Measurements from ENCODE around the gene P2RX1. TPM values are rescaled to one million over a fixed set of nuclear protein-coding genes. Genes with fewer than 3 reads are reported as not detected.
"Not testable (repeated sequence)": the region's sequence is repeated elsewhere in the genome, so short reads cannot be mapped to it uniquely, and the experiment has no call there.

P2RX1 gene
- polyA plus RNA-seq, 1 experiment: 0.05 TPM

- Histone ChIP-seq H3K4me3 (ENCODE audit: low read depth, low read length) (no peak overlapping the region), H3K27ac (ENCODE audit: low read depth, low read length) (no peak overlapping the region), H3K27me3 (ENCODE audit: control insufficient read depth, insufficient read depth, low read length) (no peaks in the 10 kb centered on the region), H3K9me3 (ENCODE audit: control insufficient read depth, insufficient read depth, low read length) (no peaks in the 10 kb centered on the region; the same call in 1 of the 2 replicates)
- TF ChIP-seq, protein P1, sequence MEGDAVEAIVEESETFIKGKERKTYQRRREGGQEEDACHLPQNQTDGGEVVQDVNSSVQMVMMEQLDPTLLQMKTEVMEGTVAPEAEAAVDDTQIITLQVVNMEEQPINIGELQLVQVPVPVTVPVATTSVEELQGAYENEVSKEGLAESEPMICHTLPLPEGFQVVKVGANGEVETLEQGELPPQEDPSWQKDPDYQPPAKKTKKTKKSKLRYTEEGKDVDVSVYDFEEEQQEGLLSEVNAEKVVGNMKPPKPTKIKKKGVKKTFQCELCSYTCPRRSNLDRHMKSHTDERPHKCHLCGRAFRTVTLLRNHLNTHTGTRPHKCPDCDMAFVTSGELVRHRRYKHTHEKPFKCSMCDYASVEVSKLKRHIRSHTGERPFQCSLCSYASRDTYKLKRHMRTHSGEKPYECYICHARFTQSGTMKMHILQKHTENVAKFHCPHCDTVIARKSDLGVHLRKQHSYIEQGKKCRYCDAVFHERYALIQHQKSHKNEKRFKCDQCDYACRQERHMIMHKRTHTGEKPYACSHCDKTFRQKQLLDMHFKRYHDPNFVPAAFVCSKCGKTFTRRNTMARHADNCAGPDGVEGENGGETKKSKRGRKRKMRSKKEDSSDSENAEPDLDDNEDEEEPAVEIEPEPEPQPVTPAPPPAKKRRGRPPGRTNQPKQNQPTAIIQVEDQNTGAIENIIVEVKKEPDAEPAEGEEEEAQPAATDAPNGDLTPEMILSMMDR (IDR thresholded peaks at IDR 0.05; ENCODE audit: low read depth, low read length): no peak
- CTCF ChIA-PET: no interaction called here
- POLR2A ChIA-PET: no interaction called here
- no peak for DNase-seq (ENCODE audit: low read depth, low spot score)
Observed at GRCh38 chr17:3951420-3951819, 35.2 kb upstream of the P2RX1 start.

- Histone ChIP-seq H3K4me3 (ENCODE audit: low read depth, low read length) (no peak overlapping the region), H3K9me3 (ENCODE audit: control insufficient read depth, insufficient read depth, low read length) (no peaks in the 10 kb centered on the region), H3K27ac (ENCODE audit: low read depth, low read length) (no peak overlapping the region), H3K27me3 (ENCODE audit: control insufficient read depth, insufficient read depth, low read length) (no peaks in the 10 kb centered on the region)
- TF ChIP-seq, protein P1 (IDR thresholded peaks at IDR 0.05; ENCODE audit: low read depth, low read length): no peak
- POLR2A ChIA-PET: no interaction called here
- DNase-seq (ENCODE audit: low read depth, low spot score): no peak
- CTCF ChIA-PET: no interaction called here
Observed at GRCh38 chr17:3951003-3951402, 34.7 kb upstream of the P2RX1 start.

- CTCF ChIA-PET: no interaction called here
- Histone ChIP-seq H3K27me3 (ENCODE audit: control insufficient read depth, insufficient read depth, low read length) (no peaks in the 10 kb centered on the region), H3K9me3 (ENCODE audit: control insufficient read depth, insufficient read depth, low read length) (no peaks in the 10 kb centered on the region), H3K4me3 (ENCODE audit: low read depth, low read length) (no peak overlapping the region), H3K27ac (ENCODE audit: low read depth, low read length) (no peak overlapping the region)
- no peak for DNase-seq (ENCODE audit: low read depth, low spot score)
- TF ChIP-seq, protein P1 (IDR thresholded peaks at IDR 0.05; ENCODE audit: low read depth, low read length): no peak
- POLR2A ChIA-PET: no interaction called here
Observed at GRCh38 chr17:3950584-3950983, 34.3 kb upstream of the P2RX1 start.

- TF ChIP-seq, protein P1 (IDR thresholded peaks at IDR 0.05; ENCODE audit: low read depth, low read length): no peak
- no peak for DNase-seq (ENCODE audit: low read depth, low spot score)
- no peak overlapping the region for H3K27ac ChIP-seq (ENCODE audit: low read depth, low read length)
- no peak overlapping the region for H3K4me3 ChIP-seq (ENCODE audit: low read depth, low read length)
- H3K9me3 ChIP-seq (ENCODE audit: control insufficient read depth, insufficient read depth, low read length): no peaks in the 10 kb centered on the region; the same call in 1 of the 2 replicates
- no peaks in the 10 kb centered on the region for H3K27me3 ChIP-seq (ENCODE audit: control insufficient read depth, insufficient read depth, low read length)
- ChIA-PET POLR2A (no interaction called here), CTCF (no interaction called here)
Observed at GRCh38 chr17:3949418-3949817, 33.2 kb upstream of the P2RX1 start.

DNA sequence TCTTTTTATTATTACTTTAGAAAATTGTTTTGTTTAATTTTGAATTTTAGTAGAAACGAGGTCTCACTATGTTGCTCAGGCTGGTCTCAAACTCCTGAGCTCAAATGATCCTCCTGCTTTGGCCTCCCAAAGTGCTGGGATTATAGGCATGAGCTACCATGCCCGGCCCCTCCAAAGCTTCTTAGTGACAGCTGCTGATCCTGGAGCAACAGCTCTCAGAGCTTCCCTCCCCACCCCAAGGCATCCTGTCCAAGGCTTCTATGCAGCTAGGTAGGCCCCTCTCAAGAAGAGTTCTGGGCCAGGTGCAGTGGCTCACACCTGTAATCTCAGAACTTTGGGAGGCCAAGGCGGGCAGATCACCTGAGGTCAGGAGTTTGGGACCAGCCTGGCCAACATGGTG is 32.3 kb upstream of the P2RX1 start:
- H3K27me3 ChIP-seq (ENCODE audit: control insufficient read depth, insufficient read depth, low read length); H3K27ac ChIP-seq (ENCODE audit: low read depth, low read length); DNase-seq (ENCODE audit: low read depth, low spot score); POLR2A ChIA-PET; H3K4me3 ChIP-seq (ENCODE audit: low read depth, low read length); H3K9me3 ChIP-seq (ENCODE audit: control insufficient read depth, insufficient read depth, low read length); CTCF ChIA-PET: not testable (repeated sequence)

- DNase-seq (ENCODE audit: low read depth, low spot score): no peak
- TF ChIP-seq, protein P1 (IDR thresholded peaks at IDR 0.05; ENCODE audit: low read depth, low read length): no peak
- H3K27ac ChIP-seq (ENCODE audit: low read depth, low read length): no peak overlapping the region
- CTCF ChIA-PET: no interaction called here
- POLR2A ChIA-PET: no interaction called here
- H3K27me3 ChIP-seq (ENCODE audit: control insufficient read depth, insufficient read depth, low read length): no peaks in the 10 kb centered on the region
- no peaks in the 10 kb centered on the region; the same call in 1 of the 2 replicates for H3K9me3 ChIP-seq (ENCODE audit: control insufficient read depth, insufficient read depth, low read length)
- H3K4me3 ChIP-seq (ENCODE audit: low read depth, low read length): no peak overlapping the region
Observed at GRCh38 chr17:3947318-3947810, 31.1 kb upstream of the P2RX1 start.

All from AG04450 (cell line).